Endothelial cell (in vitro differentiated cells): Measurements from ENCODE around the gene RPS6KA2. TPM values are rescaled to one million over a fixed set of nuclear protein-coding genes. Genes with fewer than 3 reads are reported as not detected.
A peak's percentile ranks its signal among the peaks of the same experiment; 100 is the strongest.

ENCODE experiments used
- DNase-seq: peaks from one replicate; pipeline ENCODE4 v3.0.0; 2021; ENCODE audit warnings: low spot score
- H3K27ac Mint-ChIP-seq: one replicate; pipeline ENCODE4 v1.8.0; 2021; ENCODE audit warnings: mixed read lengths, inconsistent platforms; ENCODE audit not compliant: unreplicated experiment
- H3K27me3 Mint-ChIP-seq: one replicate; pipeline ENCODE4 v1.8.0; 2021; ENCODE audit warnings: mild to moderate bottlenecking, moderate library complexity, mixed read lengths, inconsistent platforms; ENCODE audit not compliant: unreplicated experiment
- H3K36me3 Mint-ChIP-seq: one replicate; pipeline ENCODE4 v1.8.0; 2021; ENCODE audit warnings: mild to moderate bottlenecking, low read depth, mixed read lengths, inconsistent platforms; ENCODE audit not compliant: unreplicated experiment
- H3K4me1 Mint-ChIP-seq: one replicate; pipeline ENCODE4 v1.8.0; 2021; ENCODE audit warnings: mild to moderate bottlenecking, mixed read lengths, inconsistent platforms; ENCODE audit not compliant: unreplicated experiment
- H3K4me3 Mint-ChIP-seq: one replicate; pipeline ENCODE4 v1.8.0; 2021; ENCODE audit warnings: mild to moderate bottlenecking, mixed read lengths, inconsistent platforms; ENCODE audit not compliant: unreplicated experiment
- H3K9me3 Mint-ChIP-seq: one replicate; pipeline ENCODE4 v1.8.0; 2021; ENCODE audit warnings: mixed read lengths, inconsistent platforms; ENCODE audit not compliant: unreplicated experiment
- total RNA-seq: library from RNA; stranded (reverse); fragmentation: NEBNext Ultra II Directional; extraction: Animal tissue kit (Norgen Biotek cat#: 25700); gene quantifications from one replicate; pipeline ENCODE4 v1.2.1, GENCODE V29; 2021; ENCODE audit not compliant: unreplicated experiment
- TF ChIP-seq, protein P1 (sequence below): fragments of 200-600 bp; sonication (generic); IDR thresholded peaks from one replicate; pipeline ENCODE4 v1.5.0; 2021; ENCODE audit warnings: antibody characterized with exemption; ENCODE audit not compliant: unreplicated experiment

The RPS6KA2 gene
- total RNA-seq, 1 donor from 2014 or later, result 105 TPM

DNA sequence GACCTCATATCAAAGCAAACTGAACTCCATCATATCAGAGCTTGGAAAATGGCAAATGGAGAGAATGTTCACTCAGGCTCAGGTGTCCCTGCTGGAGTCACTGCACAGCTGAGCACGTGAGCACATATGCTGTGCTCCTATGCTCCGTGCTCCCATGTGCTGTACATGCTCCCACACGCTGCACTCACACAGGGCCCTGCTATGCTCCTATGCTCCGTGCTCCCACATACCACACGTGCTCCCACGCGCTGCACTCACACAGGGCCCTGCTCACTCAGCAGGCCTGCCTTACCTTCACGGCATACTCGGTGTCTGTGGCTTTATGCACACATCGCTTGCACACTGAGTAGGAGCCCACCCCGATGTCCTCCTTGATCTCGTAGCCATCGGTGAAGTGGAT is 178.6 kb downstream of the RPS6KA2 start:
- Mint-ChIP-seq H3K36me3 (peaks cover 65% of the 10 kb centered on the region), H3K27me3 (peaks cover 8% of the 10 kb centered on the region), H3K27ac (no peak overlapping the region), H3K9me3 (no peaks in the 10 kb centered on the region), H3K4me1 (peaks cover 3% of the 10 kb centered on the region), H3K4me3 (no peak overlapping the region)
- DNase-seq, result no peak
- TF ChIP-seq, protein P1, sequence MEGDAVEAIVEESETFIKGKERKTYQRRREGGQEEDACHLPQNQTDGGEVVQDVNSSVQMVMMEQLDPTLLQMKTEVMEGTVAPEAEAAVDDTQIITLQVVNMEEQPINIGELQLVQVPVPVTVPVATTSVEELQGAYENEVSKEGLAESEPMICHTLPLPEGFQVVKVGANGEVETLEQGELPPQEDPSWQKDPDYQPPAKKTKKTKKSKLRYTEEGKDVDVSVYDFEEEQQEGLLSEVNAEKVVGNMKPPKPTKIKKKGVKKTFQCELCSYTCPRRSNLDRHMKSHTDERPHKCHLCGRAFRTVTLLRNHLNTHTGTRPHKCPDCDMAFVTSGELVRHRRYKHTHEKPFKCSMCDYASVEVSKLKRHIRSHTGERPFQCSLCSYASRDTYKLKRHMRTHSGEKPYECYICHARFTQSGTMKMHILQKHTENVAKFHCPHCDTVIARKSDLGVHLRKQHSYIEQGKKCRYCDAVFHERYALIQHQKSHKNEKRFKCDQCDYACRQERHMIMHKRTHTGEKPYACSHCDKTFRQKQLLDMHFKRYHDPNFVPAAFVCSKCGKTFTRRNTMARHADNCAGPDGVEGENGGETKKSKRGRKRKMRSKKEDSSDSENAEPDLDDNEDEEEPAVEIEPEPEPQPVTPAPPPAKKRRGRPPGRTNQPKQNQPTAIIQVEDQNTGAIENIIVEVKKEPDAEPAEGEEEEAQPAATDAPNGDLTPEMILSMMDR, result no peak

DNA sequence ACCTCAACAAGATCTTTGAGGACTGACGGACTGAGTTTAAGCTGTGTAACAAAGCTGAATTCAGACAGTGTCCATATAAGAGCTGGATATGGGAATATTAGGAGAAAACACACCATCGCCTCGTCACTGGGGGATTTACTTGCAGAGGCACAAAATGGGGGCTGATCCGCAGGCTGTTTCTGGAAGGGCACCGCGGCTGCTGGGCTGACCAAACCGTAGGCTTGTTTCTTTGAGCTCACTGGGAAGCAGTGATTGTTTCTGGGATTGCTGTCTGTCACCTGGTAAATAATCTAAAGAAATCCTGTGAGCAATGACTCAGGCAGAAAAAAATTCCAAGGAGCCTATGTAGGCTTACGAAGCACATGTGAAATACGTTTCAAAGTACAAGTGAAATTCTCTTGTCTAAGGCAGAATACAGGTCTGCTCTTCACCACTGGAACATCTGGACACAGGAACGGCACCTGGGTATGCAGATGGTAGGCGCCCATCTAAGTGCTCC is 180.4 kb downstream of the RPS6KA2 start:
- H3K27me3 Mint-ChIP-seq, result peaks cover 7% of the 10 kb centered on the region
- TF ChIP-seq, protein P1, result no peak
- H3K27ac Mint-ChIP-seq, result no peak overlapping the region
- H3K9me3 Mint-ChIP-seq, result no peaks in the 10 kb centered on the region
- peaks cover 3% of the 10 kb centered on the region for H3K4me1 Mint-ChIP-seq
- H3K36me3 Mint-ChIP-seq, result peaks cover 56% of the 10 kb centered on the region
- peak overlapping the region; percentile 38 for H3K4me3 Mint-ChIP-seq
- no peak for DNase-seq

DNA sequence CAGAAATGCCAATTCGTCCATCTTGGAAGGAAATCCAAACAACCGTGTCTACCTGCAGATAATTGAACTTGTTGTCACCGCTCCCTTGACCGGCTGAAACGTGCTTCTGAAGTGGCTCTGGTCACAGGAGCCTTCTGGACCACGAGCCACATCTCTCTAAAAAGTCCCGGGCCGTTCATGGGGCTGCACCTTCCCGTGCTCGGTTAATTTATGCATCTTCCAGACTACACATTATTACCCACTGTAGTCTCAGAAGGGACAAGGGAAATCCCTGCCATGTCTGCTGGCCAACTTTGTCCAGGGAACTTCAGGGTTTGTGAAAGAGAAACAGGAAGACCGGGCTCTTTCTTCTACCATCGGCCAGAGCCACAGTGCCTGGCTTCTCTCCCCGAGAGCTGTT is 180.9 kb downstream of the RPS6KA2 start:
- Mint-ChIP-seq H3K27me3 (peaks cover 3% of the 10 kb centered on the region), H3K36me3 (peaks cover 53% of the 10 kb centered on the region), H3K4me1 (peaks cover 3% of the 10 kb centered on the region), H3K9me3 (no peaks in the 10 kb centered on the region), H3K27ac (no peak overlapping the region), H3K4me3 (peak overlapping the region; percentile 38)
- no peak for DNase-seq
- TF ChIP-seq, protein P1, result no peak

DNA sequence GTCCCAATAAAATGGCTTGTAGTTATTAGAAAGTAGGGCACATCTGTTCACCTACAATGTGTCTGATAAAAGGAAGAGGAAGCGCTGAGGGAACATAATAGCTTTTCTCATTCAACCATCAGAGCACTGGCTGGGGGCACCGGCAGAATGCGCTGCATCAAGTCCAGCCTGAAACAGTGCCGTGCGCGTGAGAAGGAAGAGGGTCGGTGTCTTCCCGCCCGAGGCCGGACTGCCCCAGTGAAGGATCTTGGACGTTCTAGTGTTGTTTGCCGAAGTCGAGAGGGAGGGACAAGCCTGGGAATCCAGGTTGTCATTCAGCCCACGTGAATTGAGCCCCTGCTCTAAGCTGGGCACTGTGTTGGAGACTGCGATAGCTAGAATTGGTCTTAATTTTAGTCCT is 182.6 kb downstream of the RPS6KA2 start:
- Mint-ChIP-seq H3K9me3 (no peaks in the 10 kb centered on the region), H3K36me3 (peaks cover 56% of the 10 kb centered on the region), H3K27me3 (no peaks in the 10 kb centered on the region), H3K4me1 (peaks cover 9% of the 10 kb centered on the region), H3K27ac (no peak overlapping the region), H3K4me3 (peak overlapping the region; percentile 2)
- TF ChIP-seq, protein P1, result no peak
- no peak for DNase-seq

DNA sequence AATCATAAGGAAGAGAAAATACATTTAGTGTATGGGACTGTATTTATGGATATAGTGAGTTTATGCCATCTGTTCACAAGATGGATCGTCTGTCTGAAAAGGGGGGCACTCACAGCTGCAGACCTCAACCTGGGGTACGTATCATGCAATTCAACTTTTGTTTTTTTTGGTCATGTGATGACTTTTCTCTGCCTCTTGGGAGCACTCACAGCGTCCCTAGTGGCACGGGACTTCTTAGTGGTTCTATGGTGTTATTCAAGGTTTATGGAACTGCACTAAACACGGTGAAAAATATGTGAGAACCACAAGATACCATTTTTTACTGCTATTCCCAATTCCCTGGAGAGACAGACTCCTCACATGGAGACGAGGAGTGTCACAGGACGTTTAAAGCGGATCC is 183.9 kb downstream of the RPS6KA2 start:
- no peak for DNase-seq
- no peaks in the 10 kb centered on the region for H3K9me3 Mint-ChIP-seq
- TF ChIP-seq, protein P1, result no peak
- H3K27me3 Mint-ChIP-seq, result no peaks in the 10 kb centered on the region
- H3K27ac Mint-ChIP-seq, result no peak overlapping the region
- H3K36me3 Mint-ChIP-seq, result peaks cover 49% of the 10 kb centered on the region
- H3K4me3 Mint-ChIP-seq, result no peak overlapping the region
- H3K4me1 Mint-ChIP-seq, result peaks cover 11% of the 10 kb centered on the region
